H1 (cell line): ENCODE data around the gene STARD4. TPM values are rescaled to one million over a fixed set of nuclear protein-coding genes. Genes with fewer than 3 reads are reported as not detected.

Source experiments
- CTCF ChIA-PET: fragments of 300-600 bp; sonication (Branson Sonifier 250); formaldehyde crosslinking; loops from one replicate; lab custom pipeline; 2021; ENCODE audit not compliant: partially characterized antibody; lab: Charles Lee
- POLR2A ChIA-PET: fragments of 300-600 bp; sonication (Branson Sonifier 250); formaldehyde crosslinking; loops from one replicate; lab custom pipeline; 2021; ENCODE audit warnings: inconsistent platforms; ENCODE audit not compliant: partially characterized antibody; lab: Charles Lee
- DNase-seq, 2 experiments: peaks; one replicate each; pipeline versions ENCODE4 v3.0.0 to v3.0.0-alpha.2; 2010 to 2022; ENCODE audit warnings: low spot score in 2 of 2, low read depth in 1 of 2, mixed read lengths in 1 of 2
- FAIRE-seq: peaks from 2 replicates; lab custom pipeline; 2011; peaks lifted over from hg19 to GRCh38; lab: Jason Lieb, UNC
- H2AFZ ChIP-seq: 2 replicates; pipeline ENCODE4 v1.8.1; 2012; ENCODE audit warnings: low read length, inconsistent platforms
- H2AK5ac ChIP-seq: 2 replicates; pipeline ENCODE4 v1.6.1; 2013; ENCODE audit warnings: low read depth, low read length
- H2BK120ac ChIP-seq: replicated peaks from 2 replicates; pipeline ENCODE3; 2013; ENCODE audit warnings: low read depth, low read length, inconsistent platforms
- H2BK12ac ChIP-seq: 2 replicates; pipeline ENCODE4 v1.6.1; 2013; ENCODE audit warnings: low read depth, low read length
- H2BK15ac ChIP-seq: 2 replicates; pipeline ENCODE4 v1.6.1; 2013; ENCODE audit warnings: low read length
- H2BK20ac ChIP-seq: 2 replicates; pipeline ENCODE4 v1.6.1; 2013; ENCODE audit warnings: low read length
- H2BK5ac ChIP-seq: 2 replicates; pipeline ENCODE4 v1.6.1; 2013; ENCODE audit warnings: low read depth, low read length
- H3K14ac ChIP-seq: 2 replicates; pipeline ENCODE4 v1.6.1; 2013; ENCODE audit warnings: inconsistent platforms; ENCODE audit not compliant: insufficient read length
- H3K18ac ChIP-seq: 2 replicates; pipeline ENCODE4 v1.6.1; 2013; ENCODE audit warnings: low read length; ENCODE audit errors: extremely low read depth
- H3K23ac ChIP-seq: 2 replicates; pipeline ENCODE4 v1.6.1; 2013; ENCODE audit warnings: inconsistent platforms; ENCODE audit not compliant: insufficient read length
- H3K23me2 ChIP-seq: 2 replicates; pipeline ENCODE4 v1.6.1; 2013; ENCODE audit warnings: low read depth, low read length
- H3K27ac ChIP-seq: 2 replicates; pipeline ENCODE4 v1.6.1; 2011; ENCODE audit warnings: low read depth, low read length, inconsistent platforms
- H3K27me3 ChIP-seq, 4 experiments: replicated peaks in 1 of 4; 1 replicate in 1 of 4; 2 replicates in 3 of 4; pipeline versions ENCODE4 v1.6.1 to v1.8.1; 2011 to 2013; ENCODE audit warnings: low read length in 3 of 4, mild to moderate bottlenecking in 3 of 4, inconsistent platforms in 2 of 4, mixed read lengths in 2 of 4, moderate library complexity in 1 of 4; ENCODE audit not compliant: control insufficient read depth in 3 of 4, insufficient read depth in 3 of 4; ENCODE audit errors: extremely low read depth in 1 of 4
- H3K36me3 ChIP-seq, 4 experiments: 2 replicates each; pipeline versions ENCODE4 v1.6.1 to v1.8.1; 2011 to 2013; ENCODE audit warnings: mild to moderate bottlenecking in 4 of 4, low read length in 3 of 4, moderate library complexity in 2 of 4, control low read depth in 1 of 4, inconsistent platforms in 1 of 4; ENCODE audit not compliant: insufficient read depth in 4 of 4, control insufficient read depth in 2 of 4
- H3K4ac ChIP-seq: replicated peaks from 2 replicates; pipeline ENCODE3; 2013; ENCODE audit warnings: low read length, low read depth, mixed read lengths, inconsistent platforms; ENCODE audit not compliant: insufficient read length
- H3K4me1 ChIP-seq, 4 experiments: replicated peaks in 1 of 4; 1 replicate in 1 of 4; 2 replicates in 3 of 4; pipeline versions ENCODE4 v1.6.1 to v1.8.1; 2011 to 2013; ENCODE audit warnings: low read length in 3 of 4, inconsistent platforms in 2 of 4, mixed read lengths in 1 of 4; ENCODE audit not compliant: insufficient read depth in 4 of 4, control insufficient read depth in 3 of 4
- H3K4me2 ChIP-seq, 2 experiments: 2 replicates each; pipeline versions ENCODE4 v1.6.1 to v1.8.1; 2011 to 2013; ENCODE audit warnings: low read depth in 2 of 2, low read length in 2 of 2, control low read depth in 1 of 2, inconsistent platforms in 1 of 2, mild to moderate bottlenecking in 1 of 2; ENCODE audit not compliant: insufficient read depth in 1 of 2
- H3K4me3 ChIP-seq, 4 experiments: fragments of 200-600, 300-600 bp in 1 of 4; sonication (generic), shearing (Covaris generic), sonication (Bioruptor Twin) in 1 of 4; 2 replicates each; pipeline versions ENCODE4 v1.5.1 to v1.8.1; 2011 to 2016; ENCODE audit warnings: low read length in 4 of 4, low read depth in 3 of 4, control low read depth in 2 of 4, inconsistent platforms in 2 of 4, mild to moderate bottlenecking in 2 of 4, mixed read lengths in 1 of 4, moderate library complexity in 1 of 4; ENCODE audit not compliant: insufficient read depth in 2 of 4; ENCODE audit errors: extremely low read depth in 1 of 4
- H3K56ac ChIP-seq: replicated peaks from 2 replicates; pipeline ENCODE3; 2013; ENCODE audit warnings: low read depth, mild to moderate bottlenecking, mixed read lengths, low read length, inconsistent platforms; ENCODE audit not compliant: insufficient read length
- H3K79me1 ChIP-seq: 2 replicates; pipeline ENCODE4 v1.6.1; 2013; ENCODE audit warnings: low read depth, low read length, control low read depth
- H3K79me2 ChIP-seq, 2 experiments: 2 replicates each; pipeline versions ENCODE4 v1.6.1 to v1.8.1; 2012 to 2013; ENCODE audit warnings: low read length in 2 of 2, mild to moderate bottlenecking in 2 of 2, inconsistent platforms in 1 of 2; ENCODE audit not compliant: insufficient read depth in 2 of 2, control insufficient read depth in 1 of 2
- H3K9ac ChIP-seq, 4 experiments: replicated peaks in 1 of 4; 1 replicate in 1 of 4; 2 replicates in 3 of 4; pipeline versions ENCODE4 v1.6.1 to v1.8.1; 2011 to 2013; ENCODE audit warnings: low read depth in 3 of 4, low read length in 3 of 4, control low read depth in 2 of 4, mild to moderate bottlenecking in 2 of 4, moderate library complexity in 2 of 4, inconsistent platforms in 1 of 4; ENCODE audit errors: extremely low read depth in 1 of 4
- H3K9me3 ChIP-seq, 2 experiments: 2 replicates each; pipeline versions ENCODE4 v1.6.1 to v1.8.1; 2012 to 2013; ENCODE audit warnings: mild to moderate bottlenecking in 2 of 2, moderate library complexity in 2 of 2, control low read depth in 1 of 2, inconsistent platforms in 1 of 2, low read depth in 1 of 2, low read length in 1 of 2, mixed read lengths in 1 of 2; ENCODE audit not compliant: insufficient read depth in 2 of 2
- H4K20me1 ChIP-seq, 2 experiments: replicated peaks in 1 of 2; 2 replicates each; pipeline versions ENCODE3 to v1.8.1; 2011 to 2013; ENCODE audit warnings: inconsistent platforms in 2 of 2, low read length in 2 of 2, mild to moderate bottlenecking in 1 of 2; ENCODE audit not compliant: insufficient read depth in 2 of 2, control insufficient read depth in 1 of 2
- H4K5ac ChIP-seq: 2 replicates; pipeline ENCODE4 v1.6.1; 2013; ENCODE audit warnings: low read length, low read depth, mixed read lengths, inconsistent platforms; ENCODE audit not compliant: insufficient read length
- H4K8ac ChIP-seq: 2 replicates; pipeline ENCODE4 v1.8.0; 2013; ENCODE audit warnings: mild to moderate bottlenecking, moderate library complexity, low read length, inconsistent platforms; ENCODE audit not compliant: insufficient read depth; ENCODE audit errors: extremely low read depth
- H4K91ac ChIP-seq: replicated peaks from 2 replicates; pipeline ENCODE3; 2013; ENCODE audit warnings: low read length, mixed read lengths, inconsistent platforms; ENCODE audit not compliant: insufficient read length
- BACH1 ChIP-seq: IDR thresholded peaks from 2 replicates; pipeline ENCODE4 v1.6.1; 2012; ENCODE audit warnings: low read length, improper control_type of control experiment
- CBX8 ChIP-seq: fragments of 300-800, 300-1000 bp; sonication (generic); IDR thresholded peaks from 2 replicates; pipeline ENCODE4 v1.7.1; 2016; ENCODE audit warnings: low read depth, low read length, borderline replicate concordance
- RNF2 ChIP-seq: fragments of 200-900, 300-1000 bp; sonication (generic); IDR thresholded peaks from 2 replicates; pipeline ENCODE4 v1.7.1; 2016; ENCODE audit warnings: borderline replicate concordance, low read depth, mild to moderate bottlenecking, antibody characterized with exemption, low read length; ENCODE audit not compliant: poor library complexity, severe bottlenecking; ENCODE audit errors: missing control alignments
- WGBS, 2 experiments: shearing (Covaris generic) in 1 of 2; methylation state at CpG; one replicate each; pipeline versions ENCODE4 v1.1.6 to v1.1.7; 2013 to 2015; ENCODE audit warnings: low lambda C conversion rate in 2 of 2, mixed read lengths in 2 of 2, inconsistent platforms in 1 of 2, low coverage in 1 of 2, missing lambda C conversion rate in 1 of 2; ENCODE audit not compliant: insufficient replicate concordance in 2 of 2, insufficient coverage in 1 of 2, insufficient read length in 1 of 2; ENCODE audit errors: extremely low coverage in 1 of 2, missing lambda C conversion rate in 1 of 2; 5-methylcytosine and 5-hydroxymethylcytosine counted together
- polyA plus RNA-seq, 7 experiments: library from polyadenylated mRNA; depleted of rRNA in 3 of 7; stranded (reverse) in 5 of 7; unstranded in 2 of 7; fragments of >200 nt in 5 of 7; fragments of 200-250 nt in 2 of 7; gene quantifications; 1 replicate in 5 of 7; 2 replicates in 1 of 7; 4 replicates in 1 of 7; pipeline versions ENCODE4 v1.2.1 to v1.2.3, GENCODE V29; 2011 to 2013; ENCODE audit warnings: missing spikeins in 2 of 7, mixed read lengths in 2 of 7
- total RNA-seq: library from RNA; stranded (reverse); fragmentation: NEBNext Ultra II Directional; extraction: Animal tissue kit (Norgen Biotek cat#: 25700); gene quantifications from 2 replicates; pipeline ENCODE4 v1.2.1, GENCODE V29; 2021

Gene STARD4
- total and polyA plus RNA-seq, 2 of the 8 experiments (the other 6 are each of a cell fraction or from before 2014, with no cell fraction given): 10.8 to 47.9 TPM

DNA sequence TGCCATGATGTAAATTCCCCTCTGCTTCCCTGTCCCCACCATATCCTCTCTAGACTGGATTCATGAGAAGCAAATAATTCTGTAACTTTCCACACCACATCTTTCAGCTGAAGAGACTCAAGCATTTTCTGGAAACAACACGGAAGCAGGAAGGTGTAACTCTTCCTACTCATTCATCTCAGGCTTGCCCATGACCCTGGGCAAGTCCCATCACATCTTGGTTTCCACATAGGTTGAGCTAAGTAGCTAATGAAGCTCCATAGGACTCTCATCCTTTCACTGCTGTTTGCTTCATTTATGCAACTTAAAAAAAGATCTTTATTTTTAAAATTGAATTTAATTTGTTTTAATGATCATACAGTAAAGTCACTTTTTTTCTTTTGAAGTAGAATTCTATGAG is 32.7 kb upstream of the STARD4 start:
- no peak overlapping the region for H3K18ac ChIP-seq
- H3K4ac ChIP-seq: no peak overlapping the region
- no peak overlapping the region for H2BK15ac ChIP-seq
- no peak overlapping the region for H3K27ac ChIP-seq
- H2AFZ ChIP-seq: no peak overlapping the region; the same call in 1 of the 2 replicates
- no peak overlapping the region for H3K4me2 ChIP-seq
- no peak overlapping the region for H2BK5ac ChIP-seq
- H3K79me1 ChIP-seq: no peaks in the 10 kb centered on the region
- no peak overlapping the region for H2BK12ac ChIP-seq
- H2AK5ac ChIP-seq: no peak overlapping the region
- no peaks in the 10 kb centered on the region for H3K4me1 ChIP-seq
- CTCF ChIA-PET: interaction anchor here (6.1 kb wide), 1 partner anchor 14 kb away, joined by 37 read pairs; no protein-coding TSS in a partner anchor
- no peak overlapping the region for H3K56ac ChIP-seq
- H3K23me2 ChIP-seq: no peaks in the 10 kb centered on the region
- no peaks in the 10 kb centered on the region for H3K79me2 ChIP-seq
- no peaks in the 10 kb centered on the region for H3K9me3 ChIP-seq
- H3K14ac ChIP-seq: no peak overlapping the region
- H3K36me3 ChIP-seq: no peaks in the 10 kb centered on the region
- POLR2A ChIA-PET: no interaction called here
- WGBS, 2 experiments: 95% methylated on average over 1 of the region's 1 CpG; no CpG with 5 or more reads in 1 of the 2 experiments
- no peak overlapping the region for H4K91ac ChIP-seq
- H2BK120ac ChIP-seq: no peak overlapping the region
- no peak overlapping the region for H3K23ac ChIP-seq
- H4K20me1 ChIP-seq: no peaks in the 10 kb centered on the region
- DNase-seq: no peak
- H4K8ac ChIP-seq: no peak overlapping the region
- H3K27me3 ChIP-seq: no peaks in the 10 kb centered on the region
- no peak overlapping the region for H3K4me3 ChIP-seq
- H4K5ac ChIP-seq: no peak overlapping the region
- no peak for FAIRE-seq
- no peak overlapping the region for H3K9ac ChIP-seq
- TF ChIP-seq BACH1 (no peak), CBX8 (no peak), RNF2 (no peak)
- H2BK20ac ChIP-seq: no peak overlapping the region
